ENCODE results near the gene RABEP2.
"Not testable (repeated sequence)": the region's sequence is repeated elsewhere in the genome, so short reads cannot be mapped to it uniquely, and the experiment has no call there.

Gene RABEP2

GRCh38 chr16:28882551-28883160 lies 42.4 kb downstream of the RABEP2 start:
- no peak for TF ChIP-seq GATA1 (IDR thresholded peaks at IDR 0.05; ENCODE audit: low read depth, low read length)
- TF ChIP-seq POLR2A (IDR thresholded peaks at IDR 0.05; ENCODE audit: low read length) = no peak
- no peak for DNase-seq

- DNase-seq = not testable (repeated sequence)
Observed at GRCh38 chr16:28881565-28881964, 43.5 kb downstream of the RABEP2 start.

- no peak for DNase-seq
- TF ChIP-seq POLR2A (IDR thresholded peaks at IDR 0.05; ENCODE audit: low read length) (no peak), GATA1 (IDR thresholded peaks at IDR 0.05; ENCODE audit: low read depth, low read length) (no peak)
Observed at GRCh38 chr16:28880955-28881354, 44.1 kb downstream of the RABEP2 start.

GRCh38 chr16:28880589-28880915 lies 44.5 kb downstream of the RABEP2 start:
- TF ChIP-seq GATA1 (IDR thresholded peaks at IDR 0.05; ENCODE audit: low read depth, low read length) (no peak), POLR2A (IDR thresholded peaks at IDR 0.05; ENCODE audit: low read length) (no peak)
- no peak for DNase-seq

GRCh38 chr16:28879841-28880588 lies 45.0 kb downstream of the RABEP2 start:
- TF ChIP-seq POLR2A (IDR thresholded peaks at IDR 0.05; ENCODE audit: low read length) (peak; percentile 32), GATA1 (IDR thresholded peaks at IDR 0.05; ENCODE audit: low read depth, low read length) (no peak)
- DNase-seq = peak; percentile 87 to 91

- DNase-seq = peak in 1 of 2 experiments; percentile 37
- no peak for TF ChIP-seq GATA1 (IDR thresholded peaks at IDR 0.05; ENCODE audit: low read depth, low read length)
- no peak for TF ChIP-seq POLR2A (IDR thresholded peaks at IDR 0.05; ENCODE audit: low read length)
Observed at GRCh38 chr16:28879261-28879840, 45.7 kb downstream of the RABEP2 start.

GRCh38 chr16:28878083-28878926 lies 46.7 kb downstream of the RABEP2 start, which contains the start of gene ATP2A1:
Gene ATP2A1, plus strand, starts transcription at chr16:28878488. Its CDS starts 184 bp downstream, at chr16:28878672.
- TF ChIP-seq POLR2A (IDR thresholded peaks at IDR 0.05; ENCODE audit: low read length) (no peak), GATA1 (IDR thresholded peaks at IDR 0.05; ENCODE audit: low read depth, low read length) (no peak)
- no peak for DNase-seq

GRCh38 chr16:28877655-28878000 lies 47.4 kb downstream of the RABEP2 start:
- TF ChIP-seq POLR2A (IDR thresholded peaks at IDR 0.05; ENCODE audit: low read length) (no peak), GATA1 (IDR thresholded peaks at IDR 0.05; ENCODE audit: low read depth, low read length) (no peak)
- DNase-seq = no peak

- TF ChIP-seq GATA1 (IDR thresholded peaks at IDR 0.05; ENCODE audit: low read depth, low read length) (no peak), POLR2A (IDR thresholded peaks at IDR 0.05; ENCODE audit: low read length) (no peak)
- DNase-seq = no peak
Observed at GRCh38 chr16:28876973-28877654, 47.9 kb downstream of the RABEP2 start.

GRCh38 chr16:28876019-28876659 lies 48.9 kb downstream of the RABEP2 start:
- TF ChIP-seq POLR2A (IDR thresholded peaks at IDR 0.05; ENCODE audit: low read length) (no peak), GATA1 (IDR thresholded peaks at IDR 0.05; ENCODE audit: low read depth, low read length) (no peak)
- no peak for DNase-seq

- DNase-seq = no peak
- TF ChIP-seq POLR2A (IDR thresholded peaks at IDR 0.05; ENCODE audit: low read length) (no peak), GATA1 (IDR thresholded peaks at IDR 0.05; ENCODE audit: low read depth, low read length) (no peak)
Observed at GRCh38 chr16:28875134-28876018, 49.7 kb downstream of the RABEP2 start.

GRCh38 chr16:28874406-28874805 lies 50.6 kb downstream of the RABEP2 start:
- DNase-seq = no peak
- no peak for TF ChIP-seq POLR2A (IDR thresholded peaks at IDR 0.05; ENCODE audit: low read length)
- no peak for TF ChIP-seq GATA1 (IDR thresholded peaks at IDR 0.05; ENCODE audit: low read depth, low read length)

Data from erythroblast (primary cell).